ENCODE measurements around the gene POLE2. TPM values are rescaled to one million over a fixed set of nuclear protein-coding genes. Genes with fewer than 3 reads are reported as not detected.

The POLE2 gene
- total and polyA plus RNA-seq, 2 of the 13 experiments (the other 11 are each of a cell fraction or from before 2014, with no cell fraction given), result 16.6 to 37.0 TPM

- TF ChIP-seq, protein P1, sequence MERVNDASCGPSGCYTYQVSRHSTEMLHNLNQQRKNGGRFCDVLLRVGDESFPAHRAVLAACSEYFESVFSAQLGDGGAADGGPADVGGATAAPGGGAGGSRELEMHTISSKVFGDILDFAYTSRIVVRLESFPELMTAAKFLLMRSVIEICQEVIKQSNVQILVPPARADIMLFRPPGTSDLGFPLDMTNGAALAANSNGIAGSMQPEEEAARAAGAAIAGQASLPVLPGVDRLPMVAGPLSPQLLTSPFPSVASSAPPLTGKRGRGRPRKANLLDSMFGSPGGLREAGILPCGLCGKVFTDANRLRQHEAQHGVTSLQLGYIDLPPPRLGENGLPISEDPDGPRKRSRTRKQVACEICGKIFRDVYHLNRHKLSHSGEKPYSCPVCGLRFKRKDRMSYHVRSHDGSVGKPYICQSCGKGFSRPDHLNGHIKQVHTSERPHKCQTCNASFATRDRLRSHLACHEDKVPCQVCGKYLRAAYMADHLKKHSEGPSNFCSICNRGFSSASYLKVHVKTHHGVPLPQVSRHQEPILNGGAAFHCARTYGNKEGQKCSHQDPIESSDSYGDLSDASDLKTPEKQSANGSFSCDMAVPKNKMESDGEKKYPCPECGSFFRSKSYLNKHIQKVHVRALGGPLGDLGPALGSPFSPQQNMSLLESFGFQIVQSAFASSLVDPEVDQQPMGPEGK (CRISPR knock-in tag; IDR thresholded peaks at IDR 0.05), result peak; percentile 9
- TF ChIP-seq PTBP1 (IDR thresholded peaks at IDR 0.05; ENCODE audit: low read depth, low read length, poor library complexity, severe bottlenecking), result peak; percentile 40
- no peak for TF ChIP-seq NONO (IDR thresholded peaks at IDR 0.05)
- peak; percentile 91 for TF ChIP-seq NONO (CRISPR knock-in tag; conservative IDR thresholded peaks at IDR 0.05)
- TF ChIP-seq BRD4 (CRISPR knock-in tag; IDR thresholded peaks at IDR 0.05), result peak; percentile 79
- no peak for TF ChIP-seq JUN (CRISPR knock-in tag; IDR thresholded peaks at IDR 0.05)
- 0 out of 2 replicates have a peak, but pooled peaks have one; percentile 22 for TF ChIP-seq MIER2 (CRISPR knock-in tag; IDR thresholded peaks at IDR 0.05)
- TF ChIP-seq ZNF260 (CRISPR knock-in tag; IDR thresholded peaks at IDR 0.05; ENCODE audit: borderline replicate concordance, low read depth), result no peak
- no peak for TF ChIP-seq NFE2L2 (IDR thresholded peaks at IDR 0.05; ENCODE audit: low read length)
- TF ChIP-seq TARDBP (CRISPR knock-in tag; IDR thresholded peaks at IDR 0.05), result no peak
- 0 out of 2 replicates have a peak, but pooled peaks have one; percentile 64 for TF ChIP-seq ZNF761 (CRISPR knock-in tag; conservative IDR thresholded peaks at IDR 0.05)
- peak; percentile 55 for TF ChIP-seq TBX3 (IDR thresholded peaks at IDR 0.05; ENCODE audit: borderline replicate concordance)
- TF ChIP-seq CAMTA2 (CRISPR knock-in tag; IDR thresholded peaks at IDR 0.05; ENCODE audit: borderline replicate concordance), result 0 out of 2 replicates have a peak, but pooled peaks have one; percentile 50
- no peak for TF ChIP-seq DNMT1 (CRISPR knock-in tag; IDR thresholded peaks at IDR 0.05)
- TF ChIP-seq, protein P2, sequence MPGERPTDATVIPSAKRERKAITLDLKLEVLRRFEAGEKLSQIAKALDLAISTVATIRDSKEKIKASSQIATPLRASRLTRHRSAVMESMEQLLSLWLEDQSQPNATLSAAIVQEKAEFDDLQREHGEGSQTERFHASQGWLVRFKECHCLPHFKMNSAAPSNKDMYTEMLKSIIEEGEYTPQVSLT (CRISPR knock-in tag; IDR thresholded peaks at IDR 0.05; ENCODE audit: borderline replicate concordance, low read depth), result no peak
- no peak for TF ChIP-seq ZNF75D (CRISPR knock-in tag; IDR thresholded peaks at IDR 0.05; ENCODE audit: borderline replicate concordance)
- TF ChIP-seq EEA1 (CRISPR knock-in tag; IDR thresholded peaks at IDR 0.05; ENCODE audit: borderline replicate concordance), result no peak
- TF ChIP-seq TBX2 (CRISPR knock-in tag; IDR thresholded peaks at IDR 0.05; ENCODE audit: borderline replicate concordance), result peak; percentile 74
- peak; percentile 94 for TF ChIP-seq ZC3H13 (CRISPR knock-in tag; IDR thresholded peaks at IDR 0.05)
- peak; percentile 96 for TF ChIP-seq ZNF687 (CRISPR knock-in tag; IDR thresholded peaks at IDR 0.05)
- TF ChIP-seq, protein P3, sequence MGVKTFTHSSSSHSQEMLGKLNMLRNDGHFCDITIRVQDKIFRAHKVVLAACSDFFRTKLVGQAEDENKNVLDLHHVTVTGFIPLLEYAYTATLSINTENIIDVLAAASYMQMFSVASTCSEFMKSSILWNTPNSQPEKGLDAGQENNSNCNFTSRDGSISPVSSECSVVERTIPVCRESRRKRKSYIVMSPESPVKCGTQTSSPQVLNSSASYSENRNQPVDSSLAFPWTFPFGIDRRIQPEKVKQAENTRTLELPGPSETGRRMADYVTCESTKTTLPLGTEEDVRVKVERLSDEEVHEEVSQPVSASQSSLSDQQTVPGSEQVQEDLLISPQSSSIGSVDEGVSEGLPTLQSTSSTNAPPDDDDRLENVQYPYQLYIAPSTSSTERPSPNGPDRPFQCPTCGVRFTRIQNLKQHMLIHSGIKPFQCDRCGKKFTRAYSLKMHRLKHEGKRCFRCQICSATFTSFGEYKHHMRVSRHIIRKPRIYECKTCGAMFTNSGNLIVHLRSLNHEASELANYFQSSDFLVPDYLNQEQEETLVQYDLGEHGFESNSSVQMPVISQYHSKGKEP (CRISPR knock-in tag; IDR thresholded peaks at IDR 0.05), result no peak
- TF ChIP-seq POLR2AphosphoS5 (IDR thresholded peaks at IDR 0.05; ENCODE audit: low read depth, low read length), result peak; percentile 60
Measured at GRCh38 chr14:49598485-49599300, 89.3 kb downstream of the POLE2 start, which contains the start of gene LRR1 (continued).
